Measurements from ENCODE around the gene ALOX5AP.

The ALOX5AP gene

GRCh38 chr13:30735025-30735871, at the start of gene ALOX5AP:
ALOX5AP (plus strand) TSS chr13:30735543; CDS start chr13:30735606, 63 bp downstream.
- H3K27ac Mint-ChIP-seq = peak within 1 kb of the TSS; percentile 96

GRCh38 chr13:30685987-30686386, 49.4 kb upstream of the ALOX5AP start:
- H3K27me3 Mint-ChIP-seq (ENCODE audit: low read depth) = peaks cover 15% of the 10 kb centered on the region
- H3K27ac Mint-ChIP-seq = no peak overlapping the region
- no peak overlapping the region for H3K4me3 Mint-ChIP-seq
- H3K9me3 Mint-ChIP-seq = peaks cover 4% of the 10 kb centered on the region
- H3K4me1 Mint-ChIP-seq (ENCODE audit: low read depth) = peaks cover 12% of the 10 kb centered on the region
- peaks cover 2% of the 10 kb centered on the region for H3K36me3 Mint-ChIP-seq (ENCODE audit: low read depth)

More at GRCh38 chr13:30735025-30735871, at the start of gene ALOX5AP:
- Mint-ChIP-seq H3K4me1 (ENCODE audit: low read depth) (peaks cover 58% of the 10 kb centered on the region), H3K4me3 (peak within 1 kb of the TSS; percentile 97), H3K36me3 (ENCODE audit: low read depth) (peaks cover 14% of the 10 kb centered on the region), H3K9me3 (no peaks in the 10 kb centered on the region), H3K27me3 (ENCODE audit: low read depth) (no peaks in the 10 kb centered on the region)

- Mint-ChIP-seq H3K27me3 (ENCODE audit: low read depth) (peaks cover 15% of the 10 kb centered on the region), H3K4me1 (ENCODE audit: low read depth) (peaks cover 9% of the 10 kb centered on the region), H3K27ac (no peak overlapping the region), H3K9me3 (peaks cover 4% of the 10 kb centered on the region), H3K36me3 (ENCODE audit: low read depth) (peaks cover 2% of the 10 kb centered on the region), H3K4me3 (no peak overlapping the region)
Observed at GRCh38 chr13:30687601-30688000, 47.7 kb upstream of the ALOX5AP start.

- Mint-ChIP-seq H3K27me3 (ENCODE audit: low read depth) (peaks cover 33% of the 10 kb centered on the region), H3K36me3 (ENCODE audit: low read depth) (peaks cover 2% of the 10 kb centered on the region), H3K4me1 (ENCODE audit: low read depth) (peaks cover 9% of the 10 kb centered on the region), H3K27ac (no peak overlapping the region), H3K9me3 (peaks cover 4% of the 10 kb centered on the region), H3K4me3 (no peak overlapping the region)
Observed at GRCh38 chr13:30689752-30690151, 45.6 kb upstream of the ALOX5AP start.

GRCh38 chr13:30690282-30691188, 44.8 kb upstream of the ALOX5AP start:
- Mint-ChIP-seq H3K9me3 (peaks cover 4% of the 10 kb centered on the region), H3K27me3 (ENCODE audit: low read depth) (peaks cover 34% of the 10 kb centered on the region), H3K4me3 (peak overlapping the region; percentile 47), H3K4me1 (ENCODE audit: low read depth) (peaks cover 11% of the 10 kb centered on the region), H3K36me3 (ENCODE audit: low read depth) (peaks cover 2% of the 10 kb centered on the region), H3K27ac (peak overlapping the region; percentile 62)

- Mint-ChIP-seq H3K36me3 (ENCODE audit: low read depth) (peaks cover 2% of the 10 kb centered on the region), H3K27ac (no peak overlapping the region), H3K9me3 (peaks cover 4% of the 10 kb centered on the region), H3K4me3 (no peak overlapping the region), H3K27me3 (ENCODE audit: low read depth) (peaks cover 35% of the 10 kb centered on the region), H3K4me1 (ENCODE audit: low read depth) (peaks cover 27% of the 10 kb centered on the region)
Observed at GRCh38 chr13:30692113-30692512, 43.2 kb upstream of the ALOX5AP start.

GRCh38 chr13:30696278-30697176, 38.8 kb upstream of the ALOX5AP start:
- Mint-ChIP-seq H3K27ac (peak overlapping the region; percentile 5), H3K9me3 (no peaks in the 10 kb centered on the region), H3K4me1 (ENCODE audit: low read depth) (peaks cover 27% of the 10 kb centered on the region), H3K36me3 (ENCODE audit: low read depth) (no peaks in the 10 kb centered on the region), H3K27me3 (ENCODE audit: low read depth) (peaks cover 35% of the 10 kb centered on the region), H3K4me3 (peak overlapping the region; percentile 13)

- Mint-ChIP-seq H3K36me3 (ENCODE audit: low read depth) (no peaks in the 10 kb centered on the region), H3K27me3 (ENCODE audit: low read depth) (peaks cover 35% of the 10 kb centered on the region), H3K27ac (no peak overlapping the region), H3K4me3 (no peak overlapping the region), H3K4me1 (ENCODE audit: low read depth) (peaks cover 29% of the 10 kb centered on the region), H3K9me3 (no peaks in the 10 kb centered on the region)
Observed at GRCh38 chr13:30697177-30697953, 38.0 kb upstream of the ALOX5AP start.

GRCh38 chr13:30697996-30698401, 37.3 kb upstream of the ALOX5AP start:
- H3K4me1 Mint-ChIP-seq (ENCODE audit: low read depth) = peaks cover 29% of the 10 kb centered on the region
- no peak overlapping the region for H3K27ac Mint-ChIP-seq
- H3K4me3 Mint-ChIP-seq = no peak overlapping the region
- no peaks in the 10 kb centered on the region for H3K36me3 Mint-ChIP-seq (ENCODE audit: low read depth)
- H3K9me3 Mint-ChIP-seq = no peaks in the 10 kb centered on the region
- H3K27me3 Mint-ChIP-seq (ENCODE audit: low read depth) = peaks cover 32% of the 10 kb centered on the region

GRCh38 chr13:30698488-30699005, 36.8 kb upstream of the ALOX5AP start:
- no peak overlapping the region for H3K27ac Mint-ChIP-seq
- peaks cover 29% of the 10 kb centered on the region for H3K4me1 Mint-ChIP-seq (ENCODE audit: low read depth)
- no peak overlapping the region for H3K4me3 Mint-ChIP-seq
- no peaks in the 10 kb centered on the region for H3K9me3 Mint-ChIP-seq
- no peaks in the 10 kb centered on the region for H3K36me3 Mint-ChIP-seq (ENCODE audit: low read depth)
- H3K27me3 Mint-ChIP-seq (ENCODE audit: low read depth) = peaks cover 26% of the 10 kb centered on the region

GRCh38 chr13:30700364-30700763, 35.0 kb upstream of the ALOX5AP start:
- Mint-ChIP-seq H3K4me1 (ENCODE audit: low read depth) (peaks cover 28% of the 10 kb centered on the region), H3K4me3 (no peak overlapping the region), H3K27ac (peak overlapping the region; percentile 28), H3K36me3 (ENCODE audit: low read depth) (no peaks in the 10 kb centered on the region), H3K27me3 (ENCODE audit: low read depth) (peaks cover 16% of the 10 kb centered on the region), H3K9me3 (no peaks in the 10 kb centered on the region)

GRCh38 chr13:30702006-30702405, 33.3 kb upstream of the ALOX5AP start:
- Mint-ChIP-seq H3K9me3 (no peaks in the 10 kb centered on the region), H3K27me3 (ENCODE audit: low read depth) (peaks cover 12% of the 10 kb centered on the region), H3K36me3 (ENCODE audit: low read depth) (no peaks in the 10 kb centered on the region), H3K27ac (no peak overlapping the region), H3K4me3 (no peak overlapping the region), H3K4me1 (ENCODE audit: low read depth) (peaks cover 11% of the 10 kb centered on the region)

- Mint-ChIP-seq H3K27me3 (ENCODE audit: low read depth) (peaks cover 11% of the 10 kb centered on the region), H3K9me3 (no peaks in the 10 kb centered on the region), H3K27ac (no peak overlapping the region), H3K4me3 (no peak overlapping the region), H3K36me3 (ENCODE audit: low read depth) (no peaks in the 10 kb centered on the region), H3K4me1 (ENCODE audit: low read depth) (peaks cover 7% of the 10 kb centered on the region)
Observed at GRCh38 chr13:30704596-30704995, 30.7 kb upstream of the ALOX5AP start.
